Left renal pelvis (tissue), 4 donors: Measurements from ENCODE around the gene CLCN6. TPM values are rescaled to one million over a fixed set of nuclear protein-coding genes. Genes with fewer than 3 reads are reported as not detected.

Experiments
- DNase-seq, 4 donors: peaks; one replicate each; pipeline ENCODE4 v3.0.0-alpha.2; 2013; ENCODE audit warnings: low read depth in 4 of 4, low spot score in 3 of 4
- polyA plus RNA-seq, 4 donors: library from polyadenylated mRNA; unstranded; fragments of 120-200 nt; gene quantifications; one replicate each; pipeline ENCODE4 v1.2.1, GENCODE V29; 2013; ENCODE audit not compliant: insufficient read length in 4 of 4

Gene CLCN6
- polyA plus RNA-seq, 4 donors, result 13.8 to 28.3 (median 18.6) TPM

- DNase-seq, result no peak
Observed at GRCh38 chr1:11874624-11875023, 68.6 kb downstream of the CLCN6 start.

GRCh38 chr1:11875094-11875493 is 69.1 kb downstream of the CLCN6 start:
- DNase-seq, result no peak

GRCh38 chr1:11877074-11877473 is 71.1 kb downstream of the CLCN6 start:
- DNase-seq, result peak in 1 of 4 donors; percentile 62

GRCh38 chr1:11878081-11878890 is 72.3 kb downstream of the CLCN6 start:
- no peak for DNase-seq

GRCh38 chr1:11878891-11879190 is 72.8 kb downstream of the CLCN6 start:
- no peak for DNase-seq

- no peak for DNase-seq
Observed at GRCh38 chr1:11879311-11880180, 73.6 kb downstream of the CLCN6 start.

- no peak for DNase-seq
Observed at GRCh38 chr1:11880181-11880575, 74.2 kb downstream of the CLCN6 start.

GRCh38 chr1:11880911-11881748 is 75.1 kb downstream of the CLCN6 start:
- DNase-seq, result no peak

GRCh38 chr1:11881749-11882441 is 75.9 kb downstream of the CLCN6 start:
- DNase-seq, result no peak

GRCh38 chr1:11882814-11883538 is 77.0 kb downstream of the CLCN6 start:
- DNase-seq, result no peak

- no peak for DNase-seq
Observed at GRCh38 chr1:11885916-11886315, 79.9 kb downstream of the CLCN6 start.

- DNase-seq, result no peak
Observed at GRCh38 chr1:11886986-11887665, 81.1 kb downstream of the CLCN6 start.

- DNase-seq, result no peak
Observed at GRCh38 chr1:11887666-11888007, 81.6 kb downstream of the CLCN6 start.

GRCh38 chr1:11888206-11888876 is 82.3 kb downstream of the CLCN6 start:
- DNase-seq, result no peak

GRCh38 chr1:11888877-11889208 is 82.9 kb downstream of the CLCN6 start:
- no peak for DNase-seq

- no peak for DNase-seq
Observed at GRCh38 chr1:11891433-11892186, 85.6 kb downstream of the CLCN6 start.
